NCI-H1694 treated with DMSO at 0.1 percent for 48 hours (cell line): ENCODE measurements around the gene GNAL.

Experiments used
- DNase-seq: peaks from one replicate; lab custom pipeline; 2025; lab: John Stamatoyannopoulos, UW

Gene GNAL

DNA sequence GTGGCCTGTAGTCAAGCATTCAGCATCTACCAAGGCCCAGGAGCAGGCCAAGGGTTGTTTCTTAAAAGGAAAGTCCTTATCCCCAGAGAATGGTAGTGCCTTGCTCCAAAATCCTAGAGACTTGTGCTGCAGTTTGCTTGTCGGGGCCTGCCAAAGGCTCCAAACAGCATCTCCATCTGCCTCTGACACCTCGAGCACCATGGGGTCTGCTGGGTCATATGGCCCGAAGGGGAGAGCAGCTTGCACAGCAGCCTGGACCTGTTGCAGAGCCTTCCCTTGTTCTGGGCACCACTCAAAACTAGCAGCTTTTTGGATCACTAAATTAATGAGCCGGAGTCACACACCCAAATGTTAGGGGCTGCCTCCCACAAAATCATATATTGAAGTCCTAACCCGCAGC is 35.7 kb downstream of the GNAL start:
- no peak for DNase-seq

DNA sequence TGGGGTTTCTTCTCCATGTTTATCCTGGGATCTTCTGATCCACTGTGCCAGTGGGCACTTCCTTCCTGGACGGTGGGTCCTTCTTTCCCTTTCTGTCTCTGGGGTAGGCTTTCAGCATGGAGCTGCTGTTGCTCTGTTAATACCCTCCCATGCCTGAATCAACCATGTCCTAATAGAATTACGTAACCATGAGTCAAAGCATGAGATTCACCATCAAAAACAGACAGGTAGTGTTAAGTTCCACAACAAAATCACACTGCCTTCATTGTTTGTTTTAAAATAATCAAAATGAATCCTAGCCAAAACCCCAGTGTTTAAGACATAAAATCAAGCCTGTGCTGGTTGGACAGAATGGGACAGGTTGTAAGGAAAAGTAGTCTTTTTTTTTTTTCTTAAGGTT is 37.5 kb downstream of the GNAL start:
- no peak for DNase-seq

DNA sequence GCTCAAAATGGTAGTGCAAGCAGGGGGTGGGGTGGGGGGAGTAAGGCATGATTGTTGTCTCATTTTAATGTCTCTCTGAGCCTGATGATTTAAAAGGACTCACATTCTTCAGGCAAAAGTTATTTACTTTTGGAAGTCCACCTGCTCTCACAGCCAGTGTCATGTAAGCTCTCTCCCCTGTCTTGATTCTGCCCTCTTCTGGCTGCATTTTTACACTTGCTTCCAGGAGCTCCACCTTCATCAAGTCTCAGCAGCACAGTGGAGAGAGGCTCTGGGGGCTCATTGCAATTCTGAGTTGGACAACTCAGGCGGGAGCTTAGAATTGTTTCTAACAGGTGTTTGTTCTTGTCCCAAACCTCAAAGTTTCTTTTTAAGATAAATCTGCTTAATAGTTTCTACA is 39.2 kb downstream of the GNAL start:
- DNase-seq, result no peak

DNA sequence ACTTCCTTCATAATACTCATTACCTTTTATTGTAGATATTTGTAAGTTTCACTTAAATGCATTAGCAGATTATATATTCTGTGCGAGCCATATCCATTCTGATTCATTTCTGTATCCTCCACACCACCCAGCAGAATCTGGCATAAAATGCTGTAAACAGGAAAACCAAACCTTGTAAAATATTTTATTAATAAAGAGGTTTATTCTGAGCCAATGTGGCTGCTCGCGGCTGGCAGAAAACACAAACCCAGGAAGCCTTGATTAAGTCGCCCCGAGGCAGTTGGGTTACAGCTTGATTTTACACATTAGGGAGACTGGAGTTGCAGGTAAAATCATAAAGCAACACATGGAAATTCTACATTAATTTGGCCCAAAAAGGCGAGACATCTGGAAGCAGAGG is 40.5 kb downstream of the GNAL start:
- no peak for DNase-seq

DNA sequence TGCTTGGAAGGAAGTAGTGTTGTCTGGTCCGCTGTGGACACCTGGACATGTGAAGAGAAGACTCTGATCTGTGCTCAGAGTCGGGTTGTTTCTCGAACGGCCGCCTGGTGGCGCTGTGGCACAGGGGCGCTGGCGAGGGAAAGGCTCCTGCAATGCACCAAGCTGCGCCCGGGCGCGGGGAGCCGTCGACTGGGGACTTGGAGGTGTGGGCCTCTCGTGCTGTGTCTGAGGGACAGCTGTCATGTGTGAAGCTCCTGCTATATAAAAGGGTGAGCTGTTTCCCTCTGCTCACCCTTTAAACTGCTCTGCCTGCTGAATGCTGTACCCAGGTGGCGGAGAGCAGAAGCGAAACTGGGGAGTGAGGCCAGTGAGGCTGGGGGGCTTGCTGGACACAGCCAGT is 44.0 kb downstream of the GNAL start:
- peak; percentile 6 for DNase-seq

DNA sequence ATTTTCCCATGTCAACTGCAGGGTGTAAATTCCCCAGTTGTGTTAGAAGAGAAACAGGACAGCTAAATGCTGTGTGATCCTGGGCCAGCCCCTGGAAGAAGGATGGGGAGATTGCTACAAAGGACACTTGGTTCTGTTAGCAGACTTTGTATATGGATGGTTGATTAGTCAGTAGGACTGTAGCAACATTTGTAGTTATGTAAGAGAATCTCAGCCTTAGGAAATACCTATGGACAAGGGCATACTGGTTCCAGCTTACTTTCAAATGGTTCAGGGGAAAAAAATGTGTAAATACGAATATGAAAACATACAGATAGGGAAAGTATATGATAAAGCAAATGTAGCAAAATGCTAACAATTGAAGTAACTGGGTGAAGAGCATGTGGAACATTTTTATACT is 47.6 kb downstream of the GNAL start:
- DNase-seq, result no peak

DNA sequence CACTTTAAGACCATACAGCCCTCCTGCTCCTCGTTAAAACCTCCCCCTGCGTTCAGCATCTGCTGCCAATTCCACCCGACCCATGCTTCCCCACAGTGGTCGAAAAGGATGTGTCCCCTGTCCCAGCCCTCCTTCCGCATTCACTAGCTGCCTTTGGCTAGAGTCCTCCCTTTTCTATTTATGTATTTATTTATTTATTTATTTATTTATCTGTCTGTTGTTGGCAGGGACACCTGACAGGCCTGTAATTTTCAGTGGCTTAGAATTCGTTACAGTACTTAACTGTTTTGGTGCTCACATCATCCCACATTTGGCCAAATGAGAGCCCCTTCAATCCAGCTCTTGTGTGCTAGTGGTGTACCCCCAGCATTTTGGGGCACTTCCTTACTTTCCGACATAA is 50.8 kb downstream of the GNAL start:
- no peak for DNase-seq

DNA sequence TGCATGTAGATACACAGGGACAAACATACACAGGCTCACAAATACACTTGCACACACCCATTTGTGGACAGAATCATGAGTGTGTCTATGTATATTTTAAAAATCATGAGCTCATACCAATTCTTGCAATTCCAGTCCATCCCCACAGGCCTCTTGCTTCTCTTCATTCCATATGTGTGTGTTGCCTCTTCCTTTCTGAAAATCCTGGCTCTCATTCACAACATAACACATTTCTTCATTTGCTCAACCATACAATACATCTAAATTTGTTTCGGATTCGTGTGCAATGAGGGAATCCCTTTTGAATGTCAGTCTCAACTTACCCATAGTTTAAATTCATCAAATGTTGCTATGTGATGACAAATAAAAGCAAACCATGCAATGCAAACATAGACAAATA is 51.4 kb downstream of the GNAL start:
- no peak for DNase-seq

DNA sequence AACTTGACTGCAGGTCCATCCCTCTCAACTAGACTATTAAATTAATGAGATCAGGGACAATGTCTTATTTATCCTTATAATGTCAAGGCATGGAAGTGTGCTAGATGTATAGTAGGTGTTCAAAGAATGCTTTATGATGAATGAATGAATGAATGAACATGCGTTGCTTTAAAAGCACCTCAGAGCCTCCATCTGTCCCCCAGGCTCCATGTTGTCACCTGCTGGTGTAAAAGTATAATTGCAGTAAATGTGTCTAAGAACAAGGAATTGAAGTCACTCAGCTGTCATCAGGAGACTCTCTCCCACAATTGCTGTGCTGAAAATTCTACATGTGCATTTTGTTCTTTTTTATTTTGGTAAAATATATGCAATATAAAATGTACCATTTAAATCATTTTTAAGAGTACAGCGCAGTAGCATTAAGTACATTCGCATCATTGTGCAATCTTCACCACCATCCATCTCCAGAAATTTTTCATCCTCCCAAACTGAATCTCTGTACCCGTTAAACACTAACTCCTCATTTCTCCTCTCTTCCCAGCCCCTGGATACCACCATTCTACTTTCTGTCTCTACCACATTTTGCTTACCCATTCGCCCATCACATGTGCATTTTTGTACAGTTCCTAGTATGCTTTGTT is 52.6 kb downstream of the GNAL start:
- no peak for DNase-seq

DNA sequence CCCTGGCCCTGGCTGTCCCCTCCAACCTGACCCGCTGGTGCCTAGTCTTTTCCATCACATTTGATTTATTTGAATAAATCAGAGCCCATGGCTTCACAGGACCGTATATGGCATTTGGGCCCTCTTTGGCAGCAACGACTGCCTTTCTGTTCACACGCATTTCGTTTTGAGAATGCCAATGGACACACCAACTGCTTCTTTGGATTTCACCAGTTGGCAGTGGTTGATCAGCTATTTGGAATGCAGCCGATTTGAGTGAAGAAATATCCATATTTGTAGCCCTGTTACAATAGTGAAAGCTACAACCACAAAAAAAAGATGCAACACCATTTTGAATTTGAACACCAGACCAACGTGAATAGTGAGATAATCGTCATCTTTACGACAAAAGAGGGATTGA is 56.5 kb downstream of the GNAL start:
- no peak for DNase-seq

DNA sequence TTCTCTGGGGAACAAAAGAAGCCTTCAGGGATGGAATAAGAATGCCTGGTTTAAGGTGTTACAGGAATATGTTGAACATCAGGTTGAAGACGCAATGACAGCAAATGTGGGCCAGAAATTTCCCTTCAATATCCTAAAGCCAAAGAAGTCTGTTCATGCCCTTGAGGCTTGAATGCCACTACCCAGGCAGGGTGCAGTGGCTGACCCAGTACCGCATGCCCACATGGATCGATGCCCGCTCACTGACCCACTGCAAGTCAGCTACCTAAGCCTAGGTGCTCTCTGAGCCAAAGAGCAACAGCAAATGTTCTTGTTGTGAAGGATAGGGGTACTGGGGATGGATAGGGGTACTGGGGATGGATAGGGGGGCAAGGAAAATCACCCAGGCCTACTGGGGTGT is 58.2 kb downstream of the GNAL start:
- DNase-seq, result no peak

DNA sequence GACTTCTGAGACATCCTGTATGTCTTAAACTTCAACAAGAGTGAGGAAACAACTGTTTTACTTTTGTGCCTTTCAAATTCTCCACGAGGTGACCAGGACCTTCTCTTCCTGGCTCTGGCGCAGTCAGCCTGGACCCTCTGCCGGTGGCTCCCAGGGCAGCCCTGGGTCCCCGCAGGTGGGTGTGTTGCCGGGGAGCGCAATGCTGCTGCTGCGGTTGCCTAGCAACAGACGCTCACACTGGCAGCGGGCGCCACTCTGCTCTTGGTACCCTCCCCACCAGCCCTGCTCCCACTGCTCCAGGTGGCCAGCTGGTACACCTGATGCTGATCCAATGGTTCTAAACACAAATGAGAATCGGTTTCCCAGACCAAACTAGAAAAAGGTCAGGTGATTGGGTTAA is 58.7 kb downstream of the GNAL start:
- DNase-seq, result no peak

DNA sequence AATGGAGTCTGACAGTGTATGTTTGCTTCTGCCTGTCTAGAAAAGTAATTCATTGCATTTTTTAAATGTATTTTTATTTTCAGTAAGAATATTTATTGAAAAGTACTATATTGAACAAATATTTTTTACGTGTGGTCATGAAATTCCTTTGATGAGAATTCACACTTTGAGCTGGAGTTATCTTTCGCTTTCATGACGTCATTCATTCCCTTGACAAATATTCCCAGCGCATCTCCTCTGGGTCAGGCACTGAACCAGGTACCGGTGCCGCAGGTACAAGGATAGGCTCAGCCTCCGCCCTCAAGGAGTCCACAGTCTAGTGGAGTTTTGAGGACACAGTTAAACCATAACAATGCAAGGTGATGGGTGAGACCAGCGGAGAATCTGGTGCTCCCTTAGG is 60.2 kb downstream of the GNAL start:
- no peak for DNase-seq

DNA sequence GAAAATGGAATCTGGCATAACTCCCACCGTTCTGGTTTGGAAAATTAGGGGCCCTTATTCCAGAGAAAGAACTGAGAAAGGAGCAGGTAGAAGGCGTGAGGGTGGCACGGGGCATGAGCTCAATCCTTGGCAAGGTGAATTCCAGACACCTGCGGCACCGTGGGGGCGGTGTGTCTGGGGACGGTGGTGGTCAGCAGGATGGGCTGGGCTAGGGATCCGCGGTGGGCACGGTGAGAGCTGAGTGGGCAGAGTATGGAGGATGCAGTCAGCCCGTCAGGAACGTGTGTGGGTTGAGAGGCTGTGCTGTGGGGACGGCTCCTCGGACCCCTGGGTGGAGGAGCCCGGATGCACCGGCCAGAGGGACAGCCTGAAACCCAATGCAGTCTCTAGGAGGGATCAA is 61.1 kb downstream of the GNAL start:
- no peak for DNase-seq

DNA sequence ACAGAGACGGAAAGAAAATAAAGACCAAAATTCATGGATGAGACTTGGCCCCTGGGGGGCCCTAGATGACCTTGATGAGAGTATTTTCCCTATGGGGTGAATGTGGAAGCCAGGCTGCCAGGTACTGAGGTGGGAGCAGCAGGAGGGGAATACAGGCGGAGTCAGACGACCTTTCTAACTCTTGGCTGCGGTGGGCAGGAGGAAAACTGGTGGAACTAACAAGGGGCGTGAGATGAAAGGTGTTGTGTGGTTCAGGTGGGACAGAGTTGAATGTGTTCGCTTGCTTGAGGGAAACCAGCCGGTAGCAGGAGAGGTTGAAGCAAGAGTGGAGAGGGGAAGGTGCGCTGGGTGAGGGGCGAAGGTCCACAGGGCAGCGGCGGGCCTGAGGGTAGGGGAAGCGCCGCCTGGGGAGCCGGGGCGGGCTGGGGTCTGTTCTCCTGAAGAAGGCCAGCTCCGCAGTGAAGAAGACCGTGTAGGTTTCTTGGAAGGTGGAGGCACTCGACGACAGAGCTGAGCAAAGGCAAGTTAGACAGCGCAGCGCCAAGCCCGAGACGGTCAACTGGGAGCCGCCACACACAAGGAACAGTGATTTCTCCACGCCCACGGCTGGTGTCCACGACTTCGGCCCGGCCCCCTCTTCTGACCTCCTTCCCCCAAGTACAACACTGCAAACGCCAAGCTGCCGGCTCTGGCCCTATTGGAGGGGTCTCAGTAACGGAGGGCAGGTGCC is 61.7 kb downstream of the GNAL start:
- DNase-seq, result no peak

DNA sequence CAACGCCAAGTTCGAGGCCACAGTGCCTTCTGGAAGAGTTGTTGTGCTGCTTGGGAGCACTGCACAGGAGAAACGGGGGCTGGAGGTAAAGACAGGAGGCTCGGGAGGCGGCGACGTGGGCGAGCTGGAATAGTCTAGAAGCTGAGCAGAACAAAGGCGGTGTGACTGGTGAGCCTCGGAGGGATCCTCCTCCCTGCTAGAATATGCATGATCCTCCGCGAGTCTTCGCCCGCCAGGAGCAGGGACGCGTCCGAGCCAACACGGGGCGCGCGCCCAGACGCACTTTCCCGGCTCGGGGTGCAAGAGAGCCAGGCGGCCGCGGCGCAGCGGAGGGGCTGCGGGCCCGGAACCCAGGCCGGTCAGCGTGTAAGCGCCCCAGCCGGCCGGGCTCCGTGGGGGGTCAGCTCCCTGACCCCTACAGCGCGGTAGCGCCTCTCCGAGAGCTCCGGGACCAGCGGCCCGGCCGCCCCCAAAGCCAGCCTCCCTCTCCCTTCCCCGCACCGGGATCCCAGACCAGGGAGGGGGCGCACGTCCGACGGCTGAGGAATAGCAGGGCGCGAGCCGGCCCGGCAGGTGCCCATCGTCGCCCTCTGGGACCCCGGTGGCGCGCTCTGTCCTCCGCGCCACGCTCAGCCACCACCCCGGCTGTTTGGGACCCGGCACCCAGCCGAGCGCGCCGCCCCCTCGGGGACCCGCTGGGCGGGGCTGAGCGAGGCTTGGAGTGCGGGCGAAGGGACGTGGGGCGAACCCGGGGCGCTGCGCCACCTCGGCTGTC is 62.5 kb downstream of the GNAL start:
- no peak for DNase-seq

DNA sequence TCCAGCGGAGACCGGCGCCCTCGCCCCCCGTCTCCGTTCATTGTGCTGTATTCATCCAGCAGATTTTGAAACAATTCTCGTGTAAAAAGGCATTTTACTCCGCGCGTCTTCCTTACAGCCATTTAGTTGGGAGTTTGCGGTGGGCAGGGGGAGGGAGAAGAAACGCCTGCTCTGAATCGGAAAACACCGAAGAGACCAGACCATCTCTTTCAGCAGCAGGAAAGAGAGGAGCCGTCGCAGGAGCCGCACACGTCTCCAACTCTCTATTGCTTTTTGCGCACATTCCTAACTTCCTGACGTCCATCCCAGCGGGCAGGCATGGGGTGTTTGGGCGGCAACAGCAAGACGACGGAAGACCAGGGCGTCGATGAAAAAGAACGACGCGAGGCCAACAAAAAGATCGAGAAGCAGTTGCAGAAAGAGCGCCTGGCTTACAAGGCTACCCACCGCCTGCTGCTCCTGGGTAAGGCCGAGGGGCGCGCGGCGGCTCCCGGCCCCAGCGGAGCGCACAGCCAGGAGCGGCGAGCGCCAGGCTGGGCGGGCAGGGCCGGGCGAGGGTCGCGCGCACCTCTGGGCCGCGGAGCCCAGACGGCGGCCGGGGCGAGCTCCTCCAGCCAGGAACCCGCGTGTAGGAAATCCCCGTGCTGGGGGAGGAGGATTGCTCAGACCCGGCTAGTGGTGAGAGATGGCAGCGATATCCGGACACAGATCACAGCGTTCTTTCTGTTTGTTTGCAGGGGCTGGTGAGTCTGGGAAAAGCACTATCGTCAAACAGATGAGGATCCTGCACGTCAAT is 63.2 kb downstream of the GNAL start:
- no peak for DNase-seq

DNA sequence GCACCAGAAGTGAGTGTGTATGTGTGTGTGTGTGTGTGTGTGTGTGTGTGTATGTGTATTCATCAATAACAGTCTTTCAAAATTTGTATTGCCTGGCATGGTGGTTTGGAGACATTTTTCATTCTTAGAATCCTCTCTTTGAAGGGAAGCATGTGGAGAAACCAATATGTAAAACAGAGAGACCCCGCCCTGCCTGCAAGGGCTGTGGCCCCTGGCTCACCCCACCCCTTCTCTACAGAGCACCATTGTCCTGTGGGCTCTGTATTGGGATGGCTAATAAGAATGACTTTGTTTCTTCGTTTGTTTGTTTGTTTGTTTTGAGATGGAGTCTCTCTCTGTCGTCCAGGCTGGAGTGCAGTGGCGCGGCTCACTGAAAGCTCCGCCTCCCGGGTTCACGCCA is 65.9 kb downstream of the GNAL start:
- no peak for DNase-seq

DNA sequence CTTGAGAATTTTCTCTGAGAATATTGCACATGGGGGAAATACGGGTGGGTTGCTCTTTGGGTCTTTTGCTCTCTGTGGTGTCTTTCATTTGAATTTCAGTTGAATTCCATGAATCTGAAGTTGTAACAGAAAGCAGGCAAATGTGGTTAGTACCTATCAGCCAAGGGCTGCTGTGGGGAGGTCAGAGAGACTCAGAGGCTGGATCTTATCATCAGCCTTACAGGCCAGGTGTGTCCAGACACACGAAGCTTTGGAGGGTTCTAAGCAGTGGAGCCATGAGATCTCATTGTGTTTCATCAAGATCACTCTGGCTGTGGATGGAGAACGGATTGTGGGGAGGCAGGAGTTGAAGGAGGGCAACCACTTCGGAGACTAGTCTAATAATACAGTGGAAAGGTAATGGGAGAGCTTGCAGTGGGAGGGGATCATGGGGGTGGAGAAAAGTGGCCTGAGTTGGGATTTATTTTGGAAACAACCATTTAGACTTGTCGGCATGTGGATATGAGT is 68.1 kb downstream of the GNAL start:
- no peak for DNase-seq

DNA sequence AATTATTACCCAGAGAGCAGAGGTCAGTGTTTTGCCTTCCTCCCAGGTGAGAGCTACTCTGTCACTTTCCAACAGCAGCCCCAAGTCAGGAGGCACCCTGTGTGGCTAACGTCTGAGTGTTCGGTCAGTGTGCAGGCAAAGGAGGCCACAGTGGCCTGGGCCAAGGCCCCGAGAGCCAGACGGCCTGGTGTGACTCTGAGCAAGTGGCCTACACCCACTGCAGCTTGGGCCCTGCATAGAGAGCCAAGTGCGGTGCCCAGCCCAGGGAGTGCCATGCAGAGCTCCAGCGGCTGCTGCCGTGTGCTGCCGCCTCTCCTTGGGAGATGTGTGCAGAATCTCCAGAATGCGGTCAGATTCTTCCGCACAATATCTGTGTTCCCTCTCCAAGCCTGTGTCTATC is 70.4 kb downstream of the GNAL start:
- no peak for DNase-seq

DNA sequence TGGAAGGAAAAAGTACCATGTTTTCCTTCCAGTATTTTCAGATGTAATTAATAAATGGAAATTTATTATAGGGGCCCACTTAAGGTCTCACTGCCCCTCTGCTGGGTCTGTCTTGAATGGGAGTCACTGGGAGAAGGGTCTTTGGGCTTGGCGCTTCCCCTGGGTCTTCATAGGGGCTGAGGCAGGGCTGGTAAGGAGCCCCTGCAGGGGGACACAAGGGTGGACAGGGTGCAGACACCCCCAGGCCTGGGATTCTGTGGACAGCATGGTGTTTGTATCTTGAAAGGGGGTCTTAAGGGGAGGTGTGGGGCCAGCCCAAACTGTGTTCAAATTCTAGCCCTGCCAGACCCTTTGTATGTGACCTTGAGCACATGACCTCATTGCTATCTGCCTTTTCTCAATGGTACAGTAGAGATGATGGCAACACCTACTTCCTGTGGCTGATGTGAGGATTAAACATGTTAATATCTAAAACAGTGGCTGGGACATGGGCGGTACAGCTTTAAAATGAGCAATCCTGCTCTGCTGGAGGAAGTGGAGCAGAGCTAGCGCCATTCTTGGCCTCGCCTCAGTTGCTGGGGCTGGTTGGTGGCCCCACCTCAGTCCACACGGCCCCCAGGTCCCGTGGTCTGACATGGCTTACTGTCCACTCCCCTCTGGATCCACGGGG is 71.6 kb downstream of the GNAL start:
- DNase-seq, result no peak

DNA sequence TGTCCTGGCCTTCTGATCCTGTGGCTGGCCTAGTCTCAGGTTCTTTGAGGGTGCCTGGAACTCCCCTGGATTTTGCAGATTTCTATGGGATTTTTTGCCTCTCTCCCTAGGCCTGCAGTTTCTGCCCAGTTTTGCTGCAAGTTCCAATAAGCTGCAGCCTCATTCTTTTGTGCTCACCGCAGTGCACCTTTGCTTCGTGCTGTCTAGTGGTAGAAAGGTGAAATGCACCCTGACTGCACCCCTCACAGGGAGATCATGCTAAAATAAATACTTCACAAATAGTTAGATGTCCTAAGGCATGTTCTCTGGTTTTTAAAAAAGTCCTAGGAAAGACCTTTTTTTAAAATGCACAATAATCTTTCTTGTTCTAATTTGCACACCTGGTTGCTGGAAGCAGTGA is 72.5 kb downstream of the GNAL start:
- no peak for DNase-seq
